ENCODE measurements around the gene MAEA.

DNA sequence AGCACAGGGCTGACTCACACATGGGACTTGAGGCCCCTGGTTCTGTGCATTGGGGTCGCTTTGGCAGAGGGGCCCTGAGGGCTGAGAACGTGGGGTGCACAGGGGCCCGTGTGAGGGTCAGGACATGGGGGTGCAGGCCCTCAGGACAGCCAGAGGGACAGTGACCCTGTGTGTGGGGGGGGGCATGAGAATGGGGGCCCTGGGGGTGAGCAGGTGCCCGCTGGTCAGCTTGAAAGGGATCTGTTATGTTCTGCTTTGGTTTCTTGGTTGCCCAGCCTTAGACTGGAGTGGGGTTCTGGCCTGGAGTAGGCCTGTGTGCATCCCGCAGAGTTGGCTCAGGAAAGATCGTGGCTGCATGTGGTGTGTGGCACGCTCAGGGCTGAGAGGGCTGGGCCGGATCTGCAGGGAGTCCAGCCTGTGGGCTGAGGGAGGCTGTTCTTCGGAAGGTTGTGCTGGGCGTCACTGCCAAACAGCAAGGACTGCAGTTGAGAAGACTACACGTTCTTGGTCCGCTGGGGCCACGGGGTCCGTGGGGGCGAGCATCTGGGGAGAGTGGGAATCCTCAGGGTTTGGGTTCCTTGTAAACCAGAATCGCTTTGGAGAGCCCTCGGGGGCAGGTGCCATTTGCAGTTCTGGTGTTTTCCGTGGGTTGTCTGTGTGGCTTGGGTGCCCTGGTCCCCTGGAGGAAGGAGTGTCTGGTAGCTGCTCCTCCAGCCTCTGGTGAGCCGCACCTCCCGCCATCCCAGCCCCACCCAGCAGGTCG lies 42.1 kb downstream of the MAEA start:
- TF ChIP-seq CTCF (IDR thresholded peaks at IDR 0.05) (no peak), POLR2A (IDR thresholded peaks at IDR 0.05) (no peak), POLR2AphosphoS5 (IDR thresholded peaks at IDR 0.05) (no peak)
